B cell (primary cell): ENCODE measurements around the gene STAG1. TPM values are rescaled to one million over a fixed set of nuclear protein-coding genes. Genes with fewer than 3 reads are reported as not detected.

Experiments
- ATAC-seq: fragments of 200-7000 bp; cut with Tn5 transposase; one replicate; pipeline ENCODE4 v1.10.0; 2021; ENCODE audit warnings: low read depth, mild to moderate bottlenecking, moderate number of reproducible peaks, moderate library complexity
- CTCF ChIA-PET: fragments of 350-600 bp; sonication (Branson Sonifier 250); formaldehyde crosslinking; loops from one replicate; lab custom pipeline; 2021; ENCODE audit warnings: antibody characterized with exemption, inconsistent platforms; lab: Charles Lee
- POLR2A ChIA-PET: fragments of 350-600 bp; sonication (Branson Sonifier 250); formaldehyde crosslinking; loops from one replicate; lab custom pipeline; 2021; ENCODE audit warnings: antibody characterized with exemption; lab: Charles Lee
- DNase-seq: peaks from one replicate; pipeline ENCODE4 v3.0.0; 2013
- H2AFZ ChIP-seq: 2 replicates; pipeline ENCODE4 v1.6.1; 2012; ENCODE audit warnings: mild to moderate bottlenecking, low read depth, low read length; ENCODE audit not compliant: insufficient read depth, poor library complexity, severe bottlenecking
- H3K27ac ChIP-seq, 2 donors: 1 replicate in 1 of 2; 2 replicates in 1 of 2; pipeline ENCODE4 v1.5.1; 2012 to 2013; ENCODE audit warnings: low read length in 2 of 2, mild to moderate bottlenecking in 2 of 2, moderate library complexity in 1 of 2
- H3K27me3 ChIP-seq, 4 experiments: fragments of 200-600 bp in 1 of 4; sonication (generic) in 1 of 4; replicated peaks in 1 of 4; 1 replicate in 2 of 4; 2 replicates in 2 of 4; pipeline versions ENCODE4 v1.6.1 to v1.7.0; 2013 to 2016; ENCODE audit warnings: low read length in 3 of 4, mild to moderate bottlenecking in 2 of 4, mixed read lengths in 1 of 4, moderate library complexity in 1 of 4; ENCODE audit not compliant: insufficient read depth in 4 of 4, control insufficient read depth in 3 of 4; ENCODE audit errors: control extremely low read depth in 1 of 4
- H3K36me3 ChIP-seq, 2 experiments: replicated peaks in 1 of 2; 1 replicate in 1 of 2; 2 replicates in 1 of 2; pipeline versions ENCODE4 v1.6.1 to v1.7.1; 2013; ENCODE audit warnings: low read length in 1 of 2; ENCODE audit not compliant: insufficient read depth in 2 of 2, control insufficient read depth in 1 of 2; ENCODE audit errors: control extremely low read depth in 1 of 2, extremely low read depth in 1 of 2
- H3K4me1 ChIP-seq, 2 donors: fragments of 200-600 bp in 1 of 2; sonication (generic) in 1 of 2; 1 replicate in 1 of 2; 2 replicates in 1 of 2; pipeline versions ENCODE4 v1.5.1 to v1.6.1; 2013 to 2017; ENCODE audit warnings: low read length in 2 of 2; ENCODE audit not compliant: control insufficient read depth in 2 of 2, insufficient read depth in 2 of 2
- H3K4me2 ChIP-seq: replicated peaks from 2 replicates; pipeline ENCODE3; 2012; ENCODE audit warnings: mild to moderate bottlenecking, low read depth, low read length; ENCODE audit not compliant: poor library complexity, severe bottlenecking
- H3K4me3 ChIP-seq, 5 experiments: fragments of 200-600 bp in 1 of 5; sonication (generic) in 1 of 5; 1 replicate in 3 of 5; 2 replicates in 2 of 5; pipeline versions ENCODE4 v1.5.1 to v1.7.0; 2011 to 2016; ENCODE audit warnings: low read length in 4 of 5, mild to moderate bottlenecking in 4 of 5, low read depth in 2 of 5, control low read depth in 1 of 5, moderate library complexity in 1 of 5; ENCODE audit not compliant: insufficient read depth in 1 of 5; ENCODE audit errors: control extremely low read depth in 1 of 5, extremely low read depth in 1 of 5
- H3K79me2 ChIP-seq: fragments of 200-600 bp; sonication (generic); one replicate; pipeline ENCODE4 v1.6.0; 2016; ENCODE audit warnings: low read length; ENCODE audit not compliant: control insufficient read depth, insufficient read depth
- H3K9ac ChIP-seq: fragments of 200-600 bp; sonication (generic); 2 replicates; pipeline ENCODE4 v1.6.1; 2017; ENCODE audit warnings: mild to moderate bottlenecking, low read length, moderate library complexity
- H3K9me3 ChIP-seq, 3 donors: one replicate each; pipeline versions ENCODE4 v1.6.1 to v1.7.1; 2013; ENCODE audit warnings: low read length in 2 of 3; ENCODE audit not compliant: control insufficient read depth in 2 of 3, insufficient read depth in 1 of 3; ENCODE audit errors: control extremely low read depth in 1 of 3
- H4K20me1 ChIP-seq: 2 replicates; pipeline ENCODE4 v1.6.0; 2012; ENCODE audit warnings: mild to moderate bottlenecking, low read length; ENCODE audit not compliant: insufficient read depth, control insufficient read depth, poor library complexity, severe bottlenecking
- H3K27ac Mint-ChIP-seq: one replicate; pipeline ENCODE4 v1.8.0; 2021; ENCODE audit warnings: mixed read lengths
- H3K27me3 Mint-ChIP-seq: one replicate; pipeline ENCODE4 v1.8.0; 2021; ENCODE audit warnings: mixed read lengths
- H3K4me1 Mint-ChIP-seq: one replicate; pipeline ENCODE4 v1.8.0; 2021; ENCODE audit warnings: mixed read lengths
- H3K4me3 Mint-ChIP-seq: one replicate; pipeline ENCODE4 v1.8.0; 2021; ENCODE audit warnings: mixed read lengths
- H3K9me3 Mint-ChIP-seq: one replicate; pipeline ENCODE4 v1.8.0; 2022; ENCODE audit warnings: mixed read lengths; ENCODE audit not compliant: insufficient read depth
- EZH2 ChIP-seq: IDR thresholded peaks from 2 replicates; pipeline ENCODE4 v1.6.1; 2012; ENCODE audit warnings: borderline replicate concordance, low read depth, mild to moderate bottlenecking, moderate library complexity, low read length; ENCODE audit not compliant: insufficient read depth, poor library complexity, severe bottlenecking
- intact Hi-C: fragments of 100-400 bp; cut with micrococcal nuclease; formaldehyde crosslinking; loops from one replicate; pipeline ENCODE4 v1.10.0; 2022
- polyA plus RNA-seq: library from polyadenylated mRNA; depleted of rRNA; stranded (reverse); fragments of >200 nt; gene quantifications from 2 replicates; pipeline ENCODE4 v1.2.3, GENCODE V29; 2012
- total RNA-seq, 2 donors: library from RNA; stranded (reverse); fragments of 120-200 nt in 1 of 2; gene quantifications; 1 replicate in 1 of 2; 2 replicates in 1 of 2; pipeline versions ENCODE4 v1.2.3 to v1.2.4, GENCODE V29; 2013 to 2022
- TF ChIP-seq, protein P1 (sequence below): fragments of 200-600 bp; IDR thresholded peaks from one replicate; pipeline ENCODE4 v1.8.0; 2022; ENCODE audit warnings: antibody characterized with exemption, mild to moderate bottlenecking

The STAG1 gene
- total and polyA plus RNA-seq, 2 donors (not counting 1 experiment from before 2014, with no cell fraction given): 9.2 to 77.0 TPM

DNA sequence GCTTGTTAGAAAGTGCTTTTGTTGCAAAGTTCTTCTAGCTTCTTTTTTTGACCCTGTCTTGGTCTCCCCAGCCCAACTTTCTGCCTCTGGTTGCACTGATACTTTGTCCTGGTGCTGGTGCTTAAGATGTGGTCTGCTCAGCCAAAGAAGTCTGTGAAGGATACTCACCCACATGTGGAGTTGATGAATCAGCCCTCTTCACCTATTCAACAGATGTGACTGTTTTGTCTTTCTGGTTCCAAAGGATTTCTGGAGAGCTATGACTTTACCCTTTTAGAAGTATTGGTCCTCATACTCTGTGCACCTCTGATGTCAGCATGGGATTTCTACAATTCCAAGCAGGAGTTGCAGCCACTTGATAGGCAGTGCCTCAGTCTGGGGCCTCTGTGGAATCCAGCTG lies 418.0 kb downstream of the STAG1 start:
- Mint-ChIP-seq H3K9me3 (no peaks in the 10 kb centered on the region), H3K27me3 (no peaks in the 10 kb centered on the region), H3K4me1 (no peaks in the 10 kb centered on the region), H3K27ac (no peak overlapping the region), H3K4me3 (no peak overlapping the region)
- no peaks in the 10 kb centered on the region for H3K27me3 ChIP-seq
- no peaks in the 10 kb centered on the region for H3K4me1 ChIP-seq
- no peaks in the 10 kb centered on the region for H3K79me2 ChIP-seq
- ATAC-seq: no peak
- no peak overlapping the region for H3K27ac ChIP-seq
- intact Hi-C loops: no loop called here
- no peak overlapping the region for H3K4me3 ChIP-seq
- H2AFZ ChIP-seq: no peak overlapping the region
- no peaks in the 10 kb centered on the region for H3K9me3 ChIP-seq
- TF ChIP-seq, protein P1, sequence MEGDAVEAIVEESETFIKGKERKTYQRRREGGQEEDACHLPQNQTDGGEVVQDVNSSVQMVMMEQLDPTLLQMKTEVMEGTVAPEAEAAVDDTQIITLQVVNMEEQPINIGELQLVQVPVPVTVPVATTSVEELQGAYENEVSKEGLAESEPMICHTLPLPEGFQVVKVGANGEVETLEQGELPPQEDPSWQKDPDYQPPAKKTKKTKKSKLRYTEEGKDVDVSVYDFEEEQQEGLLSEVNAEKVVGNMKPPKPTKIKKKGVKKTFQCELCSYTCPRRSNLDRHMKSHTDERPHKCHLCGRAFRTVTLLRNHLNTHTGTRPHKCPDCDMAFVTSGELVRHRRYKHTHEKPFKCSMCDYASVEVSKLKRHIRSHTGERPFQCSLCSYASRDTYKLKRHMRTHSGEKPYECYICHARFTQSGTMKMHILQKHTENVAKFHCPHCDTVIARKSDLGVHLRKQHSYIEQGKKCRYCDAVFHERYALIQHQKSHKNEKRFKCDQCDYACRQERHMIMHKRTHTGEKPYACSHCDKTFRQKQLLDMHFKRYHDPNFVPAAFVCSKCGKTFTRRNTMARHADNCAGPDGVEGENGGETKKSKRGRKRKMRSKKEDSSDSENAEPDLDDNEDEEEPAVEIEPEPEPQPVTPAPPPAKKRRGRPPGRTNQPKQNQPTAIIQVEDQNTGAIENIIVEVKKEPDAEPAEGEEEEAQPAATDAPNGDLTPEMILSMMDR: no peak
- no peak for TF ChIP-seq EZH2
- no peak overlapping the region for H3K4me2 ChIP-seq
- ChIA-PET POLR2A (no interaction called here), CTCF (interaction anchor here (2.2 kb wide), 1 partner anchor 680 kb away, joined by 7 read pairs; no protein-coding TSS in a partner anchor)
- no peak for DNase-seq
- peaks cover 0 to 20% of the 10 kb centered on the region in 2 experiments for H3K36me3 ChIP-seq
- H4K20me1 ChIP-seq: no peaks in the 10 kb centered on the region
- H3K9ac ChIP-seq: no peak overlapping the region

GRCh38 chr3:136332776-136333175 lies 419.4 kb downstream of the STAG1 start:
- Histone ChIP-seq H3K79me2 (no peaks in the 10 kb centered on the region), H3K27me3 (no peaks in the 10 kb centered on the region), H3K9ac (no peak overlapping the region), H3K4me3 (no peak overlapping the region), H4K20me1 (no peaks in the 10 kb centered on the region), H3K27ac (no peak overlapping the region), H3K36me3 (peaks cover 2 to 27% of the 10 kb centered on the region in 2 experiments), H3K4me2 (no peak overlapping the region), H2AFZ (no peak overlapping the region), H3K4me1 (no peaks in the 10 kb centered on the region), H3K9me3 (no peaks in the 10 kb centered on the region)
- ATAC-seq (no peak), DNase-seq (no peak)
- H3K9me3 Mint-ChIP-seq: no peaks in the 10 kb centered on the region
- intact Hi-C loops: no loop called here
- TF ChIP-seq, protein P1: no peak
- TF ChIP-seq EZH2: no peak
- no peaks in the 10 kb centered on the region for H3K4me1 Mint-ChIP-seq
- no peaks in the 10 kb centered on the region for H3K27me3 Mint-ChIP-seq
- no peak overlapping the region for H3K27ac Mint-ChIP-seq
- ChIA-PET CTCF (interaction anchor here (1.0 to 2.2 kb wide), 2 partner anchors 258 to 681 kb away, joined by 3 to 7 read pairs; no protein-coding TSS in a partner anchor), POLR2A (no interaction called here)
- H3K4me3 Mint-ChIP-seq: no peak overlapping the region
